Mucosa of descending colon (tissue), 3 donors: Measurements from ENCODE around the gene SLC25A17. TPM values are rescaled to one million over a fixed set of nuclear protein-coding genes. Genes with fewer than 3 reads are reported as not detected.

Source experiments
- ATAC-seq: fragments of 200-7000 bp; cut with Tn5 transposase; one replicate; pipeline ENCODE4 v1.9.1; 2020; ENCODE audit warnings: mild to moderate bottlenecking, moderate library complexity
- DNase-seq, 3 donors: peaks; one replicate each; pipeline ENCODE4 v3.0.0-alpha.2; 2020
- H3K36me3 ChIP-seq: fragments of 200-600 bp; one replicate; pipeline ENCODE4 v1.8.0; 2021; ENCODE audit warnings: low read depth, mild to moderate bottlenecking
- H3K4me1 ChIP-seq: fragments of 200-600 bp; one replicate; pipeline ENCODE4 v1.8.0; 2021; ENCODE audit warnings: low read depth, mild to moderate bottlenecking
- H3K4me3 ChIP-seq: fragments of 200-600 bp; one replicate; pipeline ENCODE4 v1.8.0; 2021; ENCODE audit warnings: mild to moderate bottlenecking
- H3K9me3 ChIP-seq: fragments of 200-600 bp; one replicate; pipeline ENCODE4 v1.8.0; 2021; ENCODE audit warnings: mild to moderate bottlenecking
- intact Hi-C, 2 donors: fragments of 100-400 bp; cut with DNase I in 1 of 2; cut with micrococcal nuclease in 1 of 2; formaldehyde crosslinking; loops; one replicate each; pipeline versions ENCODE4 v1.11.0 to v1.11.1; 2022; cut with DNase I, micrococcal nuclease
- total RNA-seq, 3 donors: library from RNA; stranded (reverse); fragmentation: NEBNext Ultra II Directional in 2 of 3; extraction: Animal tissue kit (Norgen Biotek cat#: 25700) in 2 of 3; gene quantifications; one replicate each; pipeline versions ENCODE4 v1.2.1 to v1.2.4, GENCODE V29; 2021 to 2023
- TF ChIP-seq, protein P1 (sequence below): fragments of 200-600 bp; IDR thresholded peaks from one replicate; pipeline ENCODE4 v1.8.0; 2022; ENCODE audit warnings: antibody characterized with exemption, mild to moderate bottlenecking
- donor health status: DM: no; HTN: no; CAD: no; lungs with moderate emphysema.
- donor health status: DM: no; HTN: no; CAD: no.
- donor health status: DM: no; HTN: yes; CAD: no.

Gene SLC25A17
- total RNA-seq, 3 donors from 2014 or later = 8.7 to 12.1 (median 11.9) TPM

GRCh38 chr22:40799008-40799407 lies 20.1 kb downstream of the SLC25A17 start:
- DNase-seq (no peak), ATAC-seq (no peak)
- TF ChIP-seq, protein P1, sequence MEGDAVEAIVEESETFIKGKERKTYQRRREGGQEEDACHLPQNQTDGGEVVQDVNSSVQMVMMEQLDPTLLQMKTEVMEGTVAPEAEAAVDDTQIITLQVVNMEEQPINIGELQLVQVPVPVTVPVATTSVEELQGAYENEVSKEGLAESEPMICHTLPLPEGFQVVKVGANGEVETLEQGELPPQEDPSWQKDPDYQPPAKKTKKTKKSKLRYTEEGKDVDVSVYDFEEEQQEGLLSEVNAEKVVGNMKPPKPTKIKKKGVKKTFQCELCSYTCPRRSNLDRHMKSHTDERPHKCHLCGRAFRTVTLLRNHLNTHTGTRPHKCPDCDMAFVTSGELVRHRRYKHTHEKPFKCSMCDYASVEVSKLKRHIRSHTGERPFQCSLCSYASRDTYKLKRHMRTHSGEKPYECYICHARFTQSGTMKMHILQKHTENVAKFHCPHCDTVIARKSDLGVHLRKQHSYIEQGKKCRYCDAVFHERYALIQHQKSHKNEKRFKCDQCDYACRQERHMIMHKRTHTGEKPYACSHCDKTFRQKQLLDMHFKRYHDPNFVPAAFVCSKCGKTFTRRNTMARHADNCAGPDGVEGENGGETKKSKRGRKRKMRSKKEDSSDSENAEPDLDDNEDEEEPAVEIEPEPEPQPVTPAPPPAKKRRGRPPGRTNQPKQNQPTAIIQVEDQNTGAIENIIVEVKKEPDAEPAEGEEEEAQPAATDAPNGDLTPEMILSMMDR = no peak
- intact Hi-C loops = no loop called here
- Histone ChIP-seq H3K4me1 (no peaks in the 10 kb centered on the region), H3K4me3 (no peak overlapping the region), H3K9me3 (no peaks in the 10 kb centered on the region), H3K36me3 (no peaks in the 10 kb centered on the region)

DNA sequence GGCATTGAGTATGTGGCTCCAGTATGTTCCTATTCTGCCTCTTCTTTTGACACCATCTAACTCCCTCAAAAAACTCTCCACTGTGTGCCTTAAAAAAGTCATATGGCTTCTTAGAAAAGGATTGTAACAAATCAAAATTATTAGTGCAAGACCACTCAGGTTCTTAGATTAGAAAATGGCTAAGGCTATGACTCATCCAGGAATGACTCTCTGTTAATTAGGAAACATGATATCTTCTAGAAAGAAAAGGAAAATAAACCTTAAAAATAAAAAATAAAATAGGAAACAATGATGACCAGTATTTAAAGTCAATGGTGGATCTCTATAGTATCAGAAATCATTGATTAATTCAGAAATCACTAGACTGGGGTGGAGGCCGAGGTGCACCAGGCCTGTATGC lies 21.7 kb downstream of the SLC25A17 start:
- Histone ChIP-seq H3K9me3 (no peaks in the 10 kb centered on the region), H3K4me1 (no peaks in the 10 kb centered on the region), H3K36me3 (no peaks in the 10 kb centered on the region), H3K4me3 (no peak overlapping the region)
- no peak for ATAC-seq
- no peak for DNase-seq
- TF ChIP-seq, protein P1 = no peak
- intact Hi-C loops = no loop called here

DNA sequence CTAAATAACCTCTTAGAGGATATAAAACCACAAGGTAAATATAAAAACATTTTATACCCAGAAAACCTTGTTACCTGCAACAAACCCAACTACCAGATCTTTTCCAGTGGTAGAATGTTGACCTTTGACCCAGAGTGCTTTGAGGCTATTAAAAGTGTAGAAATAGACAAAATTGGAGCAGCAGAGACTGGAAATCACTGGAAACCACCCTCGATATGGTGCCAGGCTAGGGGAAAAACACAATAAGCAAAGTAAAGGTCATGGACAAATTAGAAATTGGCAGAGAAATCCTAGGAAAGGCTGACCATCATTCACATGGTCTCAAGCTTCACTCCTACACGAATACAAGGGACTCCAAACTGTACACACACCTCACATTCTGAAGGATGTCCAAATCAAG lies 26.7 kb downstream of the SLC25A17 start:
- no peak for DNase-seq
- intact Hi-C loops = no loop called here
- Histone ChIP-seq H3K9me3 (no peaks in the 10 kb centered on the region), H3K4me1 (no peaks in the 10 kb centered on the region), H3K36me3 (no peaks in the 10 kb centered on the region), H3K4me3 (no peak overlapping the region)
- TF ChIP-seq, protein P1 = no peak
- ATAC-seq = no peak

DNA sequence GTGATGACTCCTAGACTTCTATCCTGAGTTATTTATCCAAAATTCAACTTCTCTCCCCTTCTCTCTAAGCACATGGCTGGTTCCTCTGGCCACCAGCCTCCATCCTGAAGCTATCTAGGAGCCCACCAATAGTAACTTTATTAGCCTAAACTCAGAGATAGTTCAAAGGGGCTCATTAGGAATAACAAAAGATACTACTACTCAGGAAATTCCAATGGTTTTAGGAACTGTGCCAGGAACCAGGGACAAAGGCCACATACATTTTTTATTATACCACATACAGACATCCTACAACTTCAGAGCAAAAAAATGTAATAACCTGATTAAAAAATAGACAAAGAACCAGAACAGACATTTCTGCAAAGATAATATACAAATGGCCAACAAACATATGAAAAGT lies 27.9 kb downstream of the SLC25A17 start:
- intact Hi-C loops = no loop called here
- H3K36me3 ChIP-seq = no peaks in the 10 kb centered on the region
- no peak for DNase-seq
- TF ChIP-seq, protein P1 = no peak
- H3K4me3 ChIP-seq = no peak overlapping the region
- ATAC-seq = no peak
- H3K9me3 ChIP-seq = no peaks in the 10 kb centered on the region
- H3K4me1 ChIP-seq = no peaks in the 10 kb centered on the region

GRCh38 chr22:40789131-40789530 lies 30.0 kb downstream of the SLC25A17 start:
- ATAC-seq = no peak

More at GRCh38 chr22:40789131-40789530, 30.0 kb downstream of the SLC25A17 start:
- TF ChIP-seq, protein P1 = no peak
- intact Hi-C loops = no loop called here
- H3K4me1 ChIP-seq = no peaks in the 10 kb centered on the region
- no peaks in the 10 kb centered on the region for H3K36me3 ChIP-seq
- H3K4me3 ChIP-seq = no peak overlapping the region
- H3K9me3 ChIP-seq = no peaks in the 10 kb centered on the region
- DNase-seq = no peak
